Measurements from ENCODE around the gene ACTN1.

ACTN1 gene

GRCh38 chr14:68863610-68864360 lies 115.3 kb downstream of the ACTN1 start:
- POLR2A ChIA-PET, result no interaction called here
- DNase-seq (ENCODE audit: extremely low spot score), result no peak

GRCh38 chr14:68862954-68863594 lies 116.0 kb downstream of the ACTN1 start:
- POLR2A ChIA-PET, result no interaction called here
- peak; percentile 75 for DNase-seq (ENCODE audit: extremely low spot score)
- peak; percentile 70 for TF ChIP-seq CTCF (IDR thresholded peaks at IDR 0.05; ENCODE audit: control extremely low read depth, extremely low read depth, low read depth, missing control alignments)
- CTCF ChIA-PET, result interaction anchor here (0.6 to 3.8 kb wide), 26 partner anchors 9 to 1349 kb away, joined by 3 to 35 read pairs (median 4); no protein-coding TSS in a partner anchor

More at GRCh38 chr14:68863610-68864360, 115.3 kb downstream of the ACTN1 start:
- TF ChIP-seq CTCF (IDR thresholded peaks at IDR 0.05; ENCODE audit: control extremely low read depth, extremely low read depth, low read depth, missing control alignments), result no peak
- CTCF ChIA-PET, result interaction anchor here (0.6 to 3.8 kb wide), 21 partner anchors 9 to 1350 kb away, joined by 3 to 35 read pairs (median 5); no protein-coding TSS in a partner anchor

- no peak for TF ChIP-seq CTCF (IDR thresholded peaks at IDR 0.05; ENCODE audit: control extremely low read depth, extremely low read depth, low read depth, missing control alignments)
- CTCF ChIA-PET, result interaction anchor here (1.1 to 3.0 kb wide), 2 partner anchors 17 to 248 kb away, joined by 3 to 9 read pairs; no protein-coding TSS in a partner anchor
These were observed 118.3 kb downstream of the ACTN1 start for GRCh38 chr14:68860771-68861170.

GRCh38 chr14:68857516-68858070 lies 121.5 kb downstream of the ACTN1 start:
- TF ChIP-seq CTCF (IDR thresholded peaks at IDR 0.05; ENCODE audit: control extremely low read depth, extremely low read depth, low read depth, missing control alignments), result no peak
- POLR2A ChIA-PET, result no interaction called here
- no peak for DNase-seq (ENCODE audit: extremely low spot score)
- CTCF ChIA-PET, result interaction anchor here (1.3 kb wide), 1 partner anchor 12 kb away, joined by 3 read pairs; no protein-coding TSS in a partner anchor

More at GRCh38 chr14:68860771-68861170, 118.3 kb downstream of the ACTN1 start:
- POLR2A ChIA-PET, result no interaction called here
- no peak for DNase-seq (ENCODE audit: extremely low spot score)

- POLR2A ChIA-PET, result no interaction called here
These were observed 122.5 kb downstream of the ACTN1 start for GRCh38 chr14:68856572-68856971.

More at GRCh38 chr14:68856572-68856971, 122.5 kb downstream of the ACTN1 start:
- no peak for DNase-seq (ENCODE audit: extremely low spot score)
- CTCF ChIA-PET, result interaction anchor here (3.9 kb wide), 1 partner anchor 13 kb away, joined by 19 read pairs; no protein-coding TSS in a partner anchor
- no peak for TF ChIP-seq CTCF (IDR thresholded peaks at IDR 0.05; ENCODE audit: control extremely low read depth, extremely low read depth, low read depth, missing control alignments)
